Peyer's patch (tissue), 4 donors: Measurements from ENCODE around the gene MERTK. TPM values are rescaled to one million over a fixed set of nuclear protein-coding genes. Genes with fewer than 3 reads are reported as not detected.

Source experiments
- DNase-seq, 3 donors: peaks; one replicate each; pipeline ENCODE4 v3.0.0-alpha.2; 2017 to 2019
- H3K27ac ChIP-seq, 4 donors: fragments of 200-600 bp; sonication (generic); one replicate each; pipeline ENCODE4 v1.5.1; 2016 to 2019
- H3K27me3 ChIP-seq, 2 donors: fragments of 200-600 bp; sonication (generic); one replicate each; pipeline ENCODE4 v1.5.1; 2019
- H3K36me3 ChIP-seq, 3 donors: fragments of 200-600 bp; sonication (generic); one replicate each; pipeline ENCODE4 v1.5.1; 2016 to 2019
- H3K4me1 ChIP-seq, 4 donors: fragments of 200-600 bp; sonication (generic); one replicate each; pipeline ENCODE4 v1.5.1; 2016 to 2019
- H3K4me3 ChIP-seq, 4 donors: fragments of 200-600 bp; sonication (generic); 1 replicate in 3 of 4; 2 replicates in 1 of 4; pipeline ENCODE4 v1.5.1; 2016 to 2019; ENCODE audit warnings: mild to moderate bottlenecking in 1 of 4
- H3K9me3 ChIP-seq, 4 donors: fragments of 200-600 bp; sonication (generic); one replicate each; pipeline ENCODE4 v1.5.1; 2016 to 2019; ENCODE audit warnings: mild to moderate bottlenecking in 1 of 4
- POLR2A ChIP-seq, 2 donors: fragments of 450-650 bp; IDR thresholded peaks; one replicate each; pipeline ENCODE4 v1.5.1; 2017; ENCODE audit warnings: antibody characterized with exemption in 2 of 2, mild to moderate bottlenecking in 2 of 2, moderate library complexity in 2 of 2
- total RNA-seq, 4 donors: library from RNA; depleted of rRNA; stranded (reverse); fragments of >200 nt; gene quantifications; one replicate each; pipeline ENCODE4 v1.1.0, GENCODE V29; 2016
- TF ChIP-seq, protein P1 (sequence below), 6 experiments: fragments of 450-650 bp in 4 of 6; fragments of 200-600 bp in 2 of 6; sonication (generic) in 1 of 6; IDR thresholded peaks; one replicate each; pipeline ENCODE4 v1.5.1; 2017 to 2019; ENCODE audit warnings: antibody characterized with exemption in 6 of 6, mild to moderate bottlenecking in 3 of 6, moderate library complexity in 1 of 6

MERTK gene
- total RNA-seq, 4 donors from 2014 or later, result 8.6 to 56.9 (median 18.5) TPM

DNA sequence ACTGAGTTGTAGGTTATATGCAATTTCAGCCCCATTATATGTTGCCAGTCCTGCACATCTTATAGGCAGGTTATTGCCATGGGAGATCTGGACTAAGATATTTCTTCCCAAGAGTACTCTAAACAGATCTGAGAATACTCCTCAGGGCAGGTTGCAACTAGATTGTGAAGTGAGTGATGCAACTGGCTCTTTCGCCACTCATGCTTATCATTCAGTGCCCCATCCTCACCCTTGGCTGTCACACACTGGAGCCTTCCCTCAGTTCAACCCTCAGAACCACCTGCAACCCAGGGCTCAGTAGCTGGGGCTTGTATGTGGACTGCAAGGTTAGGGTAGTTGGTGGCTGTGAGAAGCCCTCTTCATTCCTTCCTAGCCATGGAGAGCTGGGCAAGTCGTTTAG lies 14.1 kb downstream of the MERTK start:
- no peaks in the 10 kb centered on the region for H3K27me3 ChIP-seq
- peaks cover 0 to 12% (median 0%) of the 10 kb centered on the region in 4 donors for H3K4me1 ChIP-seq
- H3K36me3 ChIP-seq, result no peaks in the 10 kb centered on the region
- H3K27ac ChIP-seq, result no peak overlapping the region
- TF ChIP-seq, protein P1, sequence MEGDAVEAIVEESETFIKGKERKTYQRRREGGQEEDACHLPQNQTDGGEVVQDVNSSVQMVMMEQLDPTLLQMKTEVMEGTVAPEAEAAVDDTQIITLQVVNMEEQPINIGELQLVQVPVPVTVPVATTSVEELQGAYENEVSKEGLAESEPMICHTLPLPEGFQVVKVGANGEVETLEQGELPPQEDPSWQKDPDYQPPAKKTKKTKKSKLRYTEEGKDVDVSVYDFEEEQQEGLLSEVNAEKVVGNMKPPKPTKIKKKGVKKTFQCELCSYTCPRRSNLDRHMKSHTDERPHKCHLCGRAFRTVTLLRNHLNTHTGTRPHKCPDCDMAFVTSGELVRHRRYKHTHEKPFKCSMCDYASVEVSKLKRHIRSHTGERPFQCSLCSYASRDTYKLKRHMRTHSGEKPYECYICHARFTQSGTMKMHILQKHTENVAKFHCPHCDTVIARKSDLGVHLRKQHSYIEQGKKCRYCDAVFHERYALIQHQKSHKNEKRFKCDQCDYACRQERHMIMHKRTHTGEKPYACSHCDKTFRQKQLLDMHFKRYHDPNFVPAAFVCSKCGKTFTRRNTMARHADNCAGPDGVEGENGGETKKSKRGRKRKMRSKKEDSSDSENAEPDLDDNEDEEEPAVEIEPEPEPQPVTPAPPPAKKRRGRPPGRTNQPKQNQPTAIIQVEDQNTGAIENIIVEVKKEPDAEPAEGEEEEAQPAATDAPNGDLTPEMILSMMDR (IDR thresholded peaks at IDR 0.05), result no peak
- TF ChIP-seq POLR2A (IDR thresholded peaks at IDR 0.05), result no peak
- no peaks in the 10 kb centered on the region for H3K9me3 ChIP-seq
- peak in 1 of 3 donors; percentile 36 for DNase-seq
- no peak overlapping the region for H3K4me3 ChIP-seq

DNA sequence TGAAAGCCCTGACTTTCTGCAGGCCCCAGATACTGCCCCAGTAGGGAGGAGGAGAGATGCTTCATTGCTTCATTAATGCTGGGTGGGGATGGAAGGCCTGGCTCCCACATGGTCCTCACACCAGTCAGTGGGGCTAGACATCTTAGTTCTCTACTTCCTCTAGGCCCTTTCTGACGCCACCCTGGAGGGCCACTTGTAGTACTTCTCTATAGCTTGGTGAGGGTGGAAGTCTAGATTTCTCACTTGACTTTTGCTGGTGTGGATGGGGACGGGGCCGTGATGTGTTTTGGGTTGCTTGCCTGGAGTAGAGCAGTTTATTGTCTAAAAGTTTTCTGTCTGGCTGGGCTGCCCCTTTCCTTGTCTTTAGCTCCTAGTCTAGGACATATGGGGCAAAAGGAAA lies 18.7 kb downstream of the MERTK start:
- no peak for DNase-seq

DNA sequence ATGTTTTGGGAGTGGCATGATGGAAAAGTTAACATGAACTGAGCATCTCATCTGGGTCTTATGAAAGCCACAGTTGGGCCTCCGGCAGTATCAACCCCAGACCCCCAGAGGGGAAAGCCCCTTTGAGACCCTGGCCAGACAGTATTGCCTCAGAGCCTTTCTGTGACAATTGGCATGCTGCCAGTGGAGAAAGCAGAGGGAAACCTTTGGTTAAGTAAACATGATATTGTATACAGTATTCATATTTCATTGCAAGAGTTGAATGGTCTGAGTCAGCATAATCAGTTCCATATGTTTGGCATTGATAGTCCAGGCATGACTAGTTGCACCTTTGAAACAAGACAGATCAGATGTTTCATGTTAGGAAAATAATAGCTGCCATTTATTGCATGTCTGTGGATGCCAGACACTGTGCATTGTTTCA lies 20.0 kb downstream of the MERTK start:
- Histone ChIP-seq H3K4me3 (no peak overlapping the region), H3K9me3 (no peaks in the 10 kb centered on the region), H3K4me1 (peaks cover 0 to 13% (median 2%) of the 10 kb centered on the region in 4 donors), H3K36me3 (no peaks in the 10 kb centered on the region), H3K27ac (no peak overlapping the region), H3K27me3 (no peaks in the 10 kb centered on the region)
- DNase-seq, result no peak
- TF ChIP-seq, protein P1 (IDR thresholded peaks at IDR 0.05), result no peak
- no peak for TF ChIP-seq POLR2A (IDR thresholded peaks at IDR 0.05)

More for the DNA sequence above, 18.7 kb downstream of the MERTK start:
- no peak overlapping the region for H3K4me3 ChIP-seq
- H3K27me3 ChIP-seq, result no peaks in the 10 kb centered on the region
- peaks cover 0 to 13% (median 2%) of the 10 kb centered on the region in 4 donors for H3K4me1 ChIP-seq
- H3K9me3 ChIP-seq, result no peaks in the 10 kb centered on the region
- TF ChIP-seq POLR2A (IDR thresholded peaks at IDR 0.05), result no peak
- TF ChIP-seq, protein P1 (IDR thresholded peaks at IDR 0.05), result no peak
- H3K36me3 ChIP-seq, result no peaks in the 10 kb centered on the region
- no peak overlapping the region for H3K27ac ChIP-seq

DNA sequence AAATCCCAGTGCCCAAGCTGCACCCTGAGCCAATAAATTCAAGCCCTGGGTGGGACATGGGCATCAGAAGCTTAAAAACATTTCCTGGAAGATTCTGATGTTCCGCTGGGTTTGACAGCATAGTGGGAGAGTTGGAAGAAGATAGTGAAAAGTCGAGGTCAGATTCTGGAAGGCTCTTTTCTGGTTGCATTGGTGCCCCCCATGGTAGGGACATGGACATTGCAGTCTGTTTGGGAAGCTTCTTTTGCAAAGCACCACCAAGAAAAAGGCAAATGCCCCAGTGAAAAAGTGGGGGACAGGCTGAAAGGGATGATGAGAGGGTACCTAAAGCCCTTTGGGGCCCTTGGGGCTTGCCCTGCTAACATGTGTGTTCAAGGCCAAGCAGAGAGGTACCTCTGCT lies 21.0 kb downstream of the MERTK start:
- Histone ChIP-seq H3K36me3 (no peaks in the 10 kb centered on the region), H3K9me3 (no peaks in the 10 kb centered on the region), H3K4me1 (peaks cover 0 to 13% (median 2%) of the 10 kb centered on the region in 4 donors), H3K4me3 (no peak overlapping the region), H3K27me3 (no peaks in the 10 kb centered on the region), H3K27ac (peak overlapping the region in 3 of 4 donors; percentile 12 to 58 (median 37))
- TF ChIP-seq, protein P1 (IDR thresholded peaks at IDR 0.05), result no peak
- no peak for TF ChIP-seq POLR2A (IDR thresholded peaks at IDR 0.05)
- no peak for DNase-seq

DNA sequence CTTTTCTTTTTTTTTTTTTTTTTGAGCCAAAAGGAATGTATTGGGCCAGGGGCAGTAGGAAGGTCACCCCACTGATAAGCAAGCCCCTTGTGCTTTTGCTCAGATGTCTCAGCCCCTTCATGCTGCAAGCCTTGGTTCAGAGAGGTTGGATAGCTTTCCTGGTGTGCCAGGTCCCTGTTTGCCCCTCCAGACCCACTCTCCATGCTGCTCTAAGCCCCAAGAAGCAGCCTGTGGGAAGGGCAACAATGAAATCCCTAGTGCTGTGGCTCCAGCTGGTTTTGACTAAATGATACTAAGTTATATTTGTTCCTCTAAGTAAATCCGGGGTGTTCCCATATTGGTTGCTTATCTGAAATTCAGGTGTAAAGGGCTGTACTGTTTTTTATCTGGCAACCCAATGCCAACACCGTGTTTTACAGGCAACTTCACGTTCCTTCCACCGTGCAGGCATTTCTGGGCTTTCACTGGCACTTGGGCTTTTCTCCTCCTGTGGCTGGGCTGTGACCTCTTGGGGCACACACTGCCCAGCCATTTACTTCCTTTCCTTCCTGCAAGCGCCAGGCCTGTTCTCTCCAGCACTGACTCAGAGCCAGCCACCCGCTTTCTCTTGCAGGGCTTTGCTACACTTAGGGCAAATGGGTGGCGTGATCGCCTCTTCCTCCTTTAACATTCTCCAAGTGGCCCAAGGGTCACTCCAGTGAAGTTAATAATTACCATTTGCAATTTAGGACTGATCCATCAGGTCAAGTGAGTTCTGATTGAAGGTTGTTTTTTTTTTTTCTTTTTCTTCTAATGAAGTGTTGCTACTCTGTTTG lies 21.6 kb downstream of the MERTK start:
- H3K36me3 ChIP-seq, result no peaks in the 10 kb centered on the region
- peak; percentile 17 to 37 for TF ChIP-seq POLR2A (IDR thresholded peaks at IDR 0.05)
- TF ChIP-seq, protein P1 (IDR thresholded peaks at IDR 0.05), result no peak
- H3K27me3 ChIP-seq, result no peaks in the 10 kb centered on the region
- no peaks in the 10 kb centered on the region for H3K9me3 ChIP-seq
- H3K27ac ChIP-seq, result peak overlapping the region in 3 of 4 donors; percentile 37 to 85 (median 58)
- peaks cover 0 to 13% (median 2%) of the 10 kb centered on the region in 4 donors for H3K4me1 ChIP-seq
- H3K4me3 ChIP-seq, result no peak overlapping the region
- peak in 2 of 3 donors; percentile 75 to 90 for DNase-seq
